ENCODE data around the gene RNF115.

The RNF115 gene

DNA sequence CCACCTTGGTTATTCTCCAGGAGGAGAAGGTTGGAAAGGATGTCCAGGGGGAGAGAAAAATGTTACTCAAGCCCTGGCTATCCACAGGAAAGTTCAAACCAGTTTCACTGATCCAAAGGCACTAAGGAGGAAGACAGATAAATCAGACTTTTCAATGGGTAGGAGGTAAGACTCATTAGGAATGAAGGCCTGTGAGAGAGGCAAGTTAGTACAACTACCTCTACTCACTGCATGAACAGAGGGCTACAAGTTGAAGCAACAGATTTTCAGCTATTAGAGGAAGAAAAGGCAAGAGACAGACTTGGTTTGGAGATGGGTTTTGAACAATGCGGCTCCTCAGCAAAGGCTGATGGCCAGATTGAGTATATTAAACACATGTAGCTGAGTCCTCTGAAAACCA is 87.7 kb downstream of the RNF115 start:
- H3K27me3 ChIP-seq (ENCODE audit: insufficient read depth, low read length, poor library complexity): no peaks in the 10 kb centered on the region
- H3K4me3 ChIP-seq (ENCODE audit: low read depth in 1 of 2, low read length in 2 of 2): no peak overlapping the region
- no peaks in the 10 kb centered on the region for H3K4me1 ChIP-seq (ENCODE audit: insufficient read depth, low read length)
- ATAC-seq (ENCODE audit: insufficient read depth, low read depth) (no peak), DNase-seq (no peak)
- H2AFZ ChIP-seq (ENCODE audit: low read depth, low read length): no peak overlapping the region
- no peak for TF ChIP-seq EZH2 (IDR thresholded peaks at IDR 0.05; ENCODE audit: borderline replicate concordance, low read depth, low read length, severe bottlenecking)
- TF ChIP-seq, protein P1, sequence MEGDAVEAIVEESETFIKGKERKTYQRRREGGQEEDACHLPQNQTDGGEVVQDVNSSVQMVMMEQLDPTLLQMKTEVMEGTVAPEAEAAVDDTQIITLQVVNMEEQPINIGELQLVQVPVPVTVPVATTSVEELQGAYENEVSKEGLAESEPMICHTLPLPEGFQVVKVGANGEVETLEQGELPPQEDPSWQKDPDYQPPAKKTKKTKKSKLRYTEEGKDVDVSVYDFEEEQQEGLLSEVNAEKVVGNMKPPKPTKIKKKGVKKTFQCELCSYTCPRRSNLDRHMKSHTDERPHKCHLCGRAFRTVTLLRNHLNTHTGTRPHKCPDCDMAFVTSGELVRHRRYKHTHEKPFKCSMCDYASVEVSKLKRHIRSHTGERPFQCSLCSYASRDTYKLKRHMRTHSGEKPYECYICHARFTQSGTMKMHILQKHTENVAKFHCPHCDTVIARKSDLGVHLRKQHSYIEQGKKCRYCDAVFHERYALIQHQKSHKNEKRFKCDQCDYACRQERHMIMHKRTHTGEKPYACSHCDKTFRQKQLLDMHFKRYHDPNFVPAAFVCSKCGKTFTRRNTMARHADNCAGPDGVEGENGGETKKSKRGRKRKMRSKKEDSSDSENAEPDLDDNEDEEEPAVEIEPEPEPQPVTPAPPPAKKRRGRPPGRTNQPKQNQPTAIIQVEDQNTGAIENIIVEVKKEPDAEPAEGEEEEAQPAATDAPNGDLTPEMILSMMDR (IDR thresholded peaks at IDR 0.05; ENCODE audit: borderline replicate concordance, extremely low read depth, low read length, poor library complexity, severe bottlenecking): no peak
- no peaks in the 10 kb centered on the region for H3K9me3 ChIP-seq (ENCODE audit: insufficient read depth, low read length, severe bottlenecking)
- no peaks in the 10 kb centered on the region for H4K20me1 ChIP-seq (ENCODE audit: insufficient read depth, low read length)
- H3K9ac ChIP-seq (ENCODE audit: low read depth, low read length): no peak overlapping the region
- H3K79me2 ChIP-seq (ENCODE audit: insufficient read depth, low read length): no peaks in the 10 kb centered on the region
- no peak overlapping the region for H3K27ac ChIP-seq (ENCODE audit: low read length)
- no peaks in the 10 kb centered on the region for H3K36me3 ChIP-seq (ENCODE audit: insufficient read depth, low read length)
- H3K4me2 ChIP-seq (ENCODE audit: insufficient read depth, low read length): no peak overlapping the region

DNA sequence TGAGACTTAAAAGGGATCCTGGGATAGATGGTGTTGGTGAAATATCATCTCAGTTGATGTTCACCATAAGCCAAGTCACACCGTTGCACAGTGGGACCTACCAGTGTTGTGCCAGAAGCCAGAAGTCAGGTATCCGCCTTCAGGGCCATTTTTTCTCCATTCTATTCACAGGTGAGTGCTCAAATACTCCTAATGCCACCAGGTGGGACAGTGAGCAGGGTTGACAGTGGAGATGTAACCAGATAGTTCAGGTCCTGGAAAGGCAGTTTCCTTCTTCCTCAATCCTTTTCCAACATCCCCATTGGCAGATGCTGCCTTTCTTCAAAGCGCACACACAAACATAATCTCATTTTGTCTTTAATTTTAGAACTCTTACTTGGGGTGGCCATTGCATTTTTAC is 93.0 kb downstream of the RNF115 start:
- ATAC-seq (ENCODE audit: insufficient read depth, low read depth) (no peak), DNase-seq (no peak)

DNA sequence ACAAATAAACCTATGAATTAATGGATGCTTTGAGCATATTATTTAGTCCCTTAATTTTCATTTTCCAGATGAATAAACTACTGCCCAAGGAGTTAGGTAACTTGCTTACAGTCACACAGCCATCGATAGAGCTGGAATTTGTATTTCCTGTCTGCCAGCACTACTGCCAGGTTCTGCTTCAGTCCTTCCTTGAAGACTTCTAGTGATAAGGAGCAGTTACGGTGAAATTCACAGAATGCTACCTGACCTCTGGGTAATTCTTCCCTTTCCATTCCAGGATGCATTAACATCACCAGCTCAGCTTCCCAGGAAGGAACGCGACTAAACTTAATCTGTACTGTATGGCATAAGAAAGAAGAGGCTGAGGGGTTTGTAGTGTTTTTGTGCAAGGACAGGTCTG is 93.4 kb downstream of the RNF115 start:
- Histone ChIP-seq H3K27me3 (ENCODE audit: insufficient read depth, low read length, poor library complexity) (no peaks in the 10 kb centered on the region), H3K4me3 (ENCODE audit: low read depth in 1 of 2, low read length in 2 of 2) (no peak overlapping the region), H3K79me2 (ENCODE audit: insufficient read depth, low read length) (no peaks in the 10 kb centered on the region), H4K20me1 (ENCODE audit: insufficient read depth, low read length) (no peaks in the 10 kb centered on the region), H3K9me3 (ENCODE audit: insufficient read depth, low read length, severe bottlenecking) (no peaks in the 10 kb centered on the region), H3K36me3 (ENCODE audit: insufficient read depth, low read length) (no peaks in the 10 kb centered on the region), H2AFZ (ENCODE audit: low read depth, low read length) (no peak overlapping the region), H3K27ac (ENCODE audit: low read length) (no peak overlapping the region), H3K4me1 (ENCODE audit: insufficient read depth, low read length) (no peaks in the 10 kb centered on the region), H3K9ac (ENCODE audit: low read depth, low read length) (no peak overlapping the region), H3K4me2 (ENCODE audit: insufficient read depth, low read length) (no peak overlapping the region)
- TF ChIP-seq, protein P1 (IDR thresholded peaks at IDR 0.05; ENCODE audit: borderline replicate concordance, extremely low read depth, low read length, poor library complexity, severe bottlenecking): no peak
- no peak for TF ChIP-seq EZH2 (IDR thresholded peaks at IDR 0.05; ENCODE audit: borderline replicate concordance, low read depth, low read length, severe bottlenecking)
- DNase-seq: no peak
- no peak for ATAC-seq (ENCODE audit: insufficient read depth, low read depth)

More for the DNA sequence above, 93.0 kb downstream of the RNF115 start:
- Histone ChIP-seq H3K4me2 (ENCODE audit: insufficient read depth, low read length) (no peak overlapping the region), H3K27ac (ENCODE audit: low read length) (no peak overlapping the region), H3K36me3 (ENCODE audit: insufficient read depth, low read length) (no peaks in the 10 kb centered on the region), H3K9me3 (ENCODE audit: insufficient read depth, low read length, severe bottlenecking) (no peaks in the 10 kb centered on the region), H4K20me1 (ENCODE audit: insufficient read depth, low read length) (no peaks in the 10 kb centered on the region), H3K4me1 (ENCODE audit: insufficient read depth, low read length) (no peaks in the 10 kb centered on the region), H2AFZ (ENCODE audit: low read depth, low read length) (no peak overlapping the region), H3K27me3 (ENCODE audit: insufficient read depth, low read length, poor library complexity) (no peaks in the 10 kb centered on the region), H3K4me3 (ENCODE audit: low read depth in 1 of 2, low read length in 2 of 2) (no peak overlapping the region), H3K9ac (ENCODE audit: low read depth, low read length) (no peak overlapping the region), H3K79me2 (ENCODE audit: insufficient read depth, low read length) (no peaks in the 10 kb centered on the region)
- TF ChIP-seq, protein P1 (IDR thresholded peaks at IDR 0.05; ENCODE audit: borderline replicate concordance, extremely low read depth, low read length, poor library complexity, severe bottlenecking): no peak
- TF ChIP-seq EZH2 (IDR thresholded peaks at IDR 0.05; ENCODE audit: borderline replicate concordance, low read depth, low read length, severe bottlenecking): no peak

Data from DND-41 (cell line).